Measurements from ENCODE around the gene STARD5. TPM values are rescaled to one million over a fixed set of nuclear protein-coding genes. Genes with fewer than 3 reads are reported as not detected.

STARD5 gene
- total RNA-seq, 4 donors from 2014 or later: 11.2 to 54.5 (median 41.3) TPM

DNA sequence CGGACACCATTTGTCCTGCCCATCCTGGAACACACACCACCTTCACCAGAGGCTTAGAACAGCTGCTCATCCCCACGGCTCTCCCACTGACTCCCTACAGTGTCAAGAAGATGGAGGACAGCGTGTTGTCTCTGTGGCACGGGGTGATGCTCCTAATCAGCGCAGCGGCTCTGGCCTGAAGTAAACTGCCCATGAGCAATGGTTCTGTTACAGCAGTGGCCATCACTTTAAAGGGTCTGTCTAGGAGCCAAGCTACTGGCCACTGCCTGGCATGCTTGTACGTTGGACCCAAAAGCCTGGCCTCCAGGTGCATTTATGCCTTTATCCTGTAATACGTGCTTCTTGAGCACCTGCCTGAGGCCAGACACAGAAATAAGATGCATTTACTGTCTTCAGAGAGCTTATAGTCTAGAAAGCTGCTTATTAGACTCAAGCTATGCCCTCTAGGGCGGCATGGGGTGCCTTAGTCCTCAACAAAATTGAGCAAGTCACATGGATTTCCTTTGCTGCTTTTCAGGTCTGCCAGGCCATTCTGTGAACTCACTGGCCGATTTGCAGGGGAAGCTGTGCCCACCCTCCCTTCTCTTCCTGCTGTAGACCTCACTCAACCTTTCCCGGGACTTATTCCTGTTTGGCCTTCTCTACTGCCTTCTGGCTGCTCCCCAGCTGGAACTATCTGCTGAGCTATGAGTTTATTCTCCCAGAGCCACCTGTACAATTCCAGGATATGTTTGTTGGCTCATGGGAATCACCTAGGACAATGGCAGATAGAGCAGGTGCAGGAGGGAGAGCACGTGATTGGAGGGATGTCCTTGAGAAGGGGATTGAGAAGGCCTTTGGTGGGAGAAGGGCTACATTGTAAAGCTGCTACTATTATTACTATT, 51.9 kb downstream of the STARD5 start:
- TF ChIP-seq, protein P1, sequence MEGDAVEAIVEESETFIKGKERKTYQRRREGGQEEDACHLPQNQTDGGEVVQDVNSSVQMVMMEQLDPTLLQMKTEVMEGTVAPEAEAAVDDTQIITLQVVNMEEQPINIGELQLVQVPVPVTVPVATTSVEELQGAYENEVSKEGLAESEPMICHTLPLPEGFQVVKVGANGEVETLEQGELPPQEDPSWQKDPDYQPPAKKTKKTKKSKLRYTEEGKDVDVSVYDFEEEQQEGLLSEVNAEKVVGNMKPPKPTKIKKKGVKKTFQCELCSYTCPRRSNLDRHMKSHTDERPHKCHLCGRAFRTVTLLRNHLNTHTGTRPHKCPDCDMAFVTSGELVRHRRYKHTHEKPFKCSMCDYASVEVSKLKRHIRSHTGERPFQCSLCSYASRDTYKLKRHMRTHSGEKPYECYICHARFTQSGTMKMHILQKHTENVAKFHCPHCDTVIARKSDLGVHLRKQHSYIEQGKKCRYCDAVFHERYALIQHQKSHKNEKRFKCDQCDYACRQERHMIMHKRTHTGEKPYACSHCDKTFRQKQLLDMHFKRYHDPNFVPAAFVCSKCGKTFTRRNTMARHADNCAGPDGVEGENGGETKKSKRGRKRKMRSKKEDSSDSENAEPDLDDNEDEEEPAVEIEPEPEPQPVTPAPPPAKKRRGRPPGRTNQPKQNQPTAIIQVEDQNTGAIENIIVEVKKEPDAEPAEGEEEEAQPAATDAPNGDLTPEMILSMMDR (IDR thresholded peaks at IDR 0.05): no peak
- TF ChIP-seq POLR2A (IDR thresholded peaks at IDR 0.05) (no peak), EP300 (IDR thresholded peaks at IDR 0.05; ENCODE audit: low read depth) (no peak), POLR2AphosphoS5 (IDR thresholded peaks at IDR 0.05) (no peak)
- Histone ChIP-seq H3K4me3 (no peak overlapping the region), H3K4me1 (peaks cover 4 to 18% (median 9%) of the 10 kb centered on the region in 4 donors), H3K36me3 (no peaks in the 10 kb centered on the region), H3K27ac (no peak overlapping the region), H3K27me3 (no peaks in the 10 kb centered on the region), H3K9me3 (no peaks in the 10 kb centered on the region)
- no peak for DNase-seq
- intact Hi-C loops (cut with DNase I; ENCODE audit: low total_unique reads) (loop anchor here (5.0 kb wide), 1 partner anchor 130 kb away; no protein-coding TSS in a partner anchor), in situ Hi-C loops (cut with MboI; ENCODE audit: low pct_ligation_motif_present in 1 of 4, low pct_unique_long_range_greater_than_20kb in 1 of 4, low sequenced_read_pairs in 3 of 4) (loop anchor here in 3 of 4 donors (25.0 kb wide), 3 partner anchors 160 to 810 kb away; partner anchors contain the start of gene MESD (in 1 of the 3))
- WGBS, 2 donors (ENCODE audit: low coverage in 1 of 2): 67 to 83% methylated on average over 6 to 12 of the region's 12 CpGs

- H3K36me3 ChIP-seq: no peaks in the 10 kb centered on the region
- WGBS, 2 donors (ENCODE audit: low coverage in 1 of 2): 80 to 81% methylated on average over 10 to 11 of the region's 11 CpGs
- H3K9me3 ChIP-seq: no peaks in the 10 kb centered on the region
- peaks cover 7 to 18% (median 12%) of the 10 kb centered on the region in 4 donors for H3K4me1 ChIP-seq
- H3K27me3 ChIP-seq: no peaks in the 10 kb centered on the region
- no peak for DNase-seq
- TF ChIP-seq, protein P1 (IDR thresholded peaks at IDR 0.05): no peak
- TF ChIP-seq POLR2AphosphoS5 (IDR thresholded peaks at IDR 0.05): no peak
- TF ChIP-seq EP300 (IDR thresholded peaks at IDR 0.05; ENCODE audit: low read depth): no peak
- no peak for TF ChIP-seq POLR2A (IDR thresholded peaks at IDR 0.05)
- intact Hi-C loops (cut with DNase I; ENCODE audit: low total_unique reads) (loop anchor here (5.0 kb wide), 1 partner anchor 131 kb away; no protein-coding TSS in a partner anchor), in situ Hi-C loops (cut with MboI; ENCODE audit: low pct_ligation_motif_present in 1 of 4, low pct_unique_long_range_greater_than_20kb in 1 of 4, low sequenced_read_pairs in 3 of 4) (loop anchor here in 3 of 4 donors (25.0 kb wide), 3 partner anchors 159 to 809 kb away; partner anchors contain the start of gene MESD (in 1 of the 3))
- no peak overlapping the region for H3K4me3 ChIP-seq
- no peak overlapping the region for H3K27ac ChIP-seq
These were observed 53.0 kb downstream of the STARD5 start for GRCh38 chr15:81270781-81271491.

- H3K27ac ChIP-seq: no peak overlapping the region
- intact Hi-C loops (cut with DNase I; ENCODE audit: low total_unique reads): loop anchor here (5.0 kb wide), 1 partner anchor 132 kb away; no protein-coding TSS in a partner anchor
- in situ Hi-C loops (cut with MboI; ENCODE audit: low pct_ligation_motif_present in 1 of 4, low pct_unique_long_range_greater_than_20kb in 1 of 4, low sequenced_read_pairs in 3 of 4): loop anchor here in 3 of 4 donors (25.0 kb wide), 3 partner anchors 158 to 808 kb away; partner anchors contain the start of gene MESD (in 1 of the 3)
- no peaks in the 10 kb centered on the region for H3K27me3 ChIP-seq
- no peaks in the 10 kb centered on the region for H3K9me3 ChIP-seq
- TF ChIP-seq, protein P1 (IDR thresholded peaks at IDR 0.05): no peak
- TF ChIP-seq POLR2AphosphoS5 (IDR thresholded peaks at IDR 0.05) (no peak), POLR2A (IDR thresholded peaks at IDR 0.05) (no peak), EP300 (IDR thresholded peaks at IDR 0.05; ENCODE audit: low read depth) (no peak)
- DNase-seq: no peak
- no peak overlapping the region for H3K4me3 ChIP-seq
- WGBS, 2 donors (ENCODE audit: low coverage in 1 of 2): 58 to 89% methylated on average over 1 to 3 of the region's 3 CpGs
- peaks cover 8 to 17% (median 11%) of the 10 kb centered on the region in 4 donors for H3K4me1 ChIP-seq
- H3K36me3 ChIP-seq: no peaks in the 10 kb centered on the region
These were observed 53.8 kb downstream of the STARD5 start for GRCh38 chr15:81270188-81270587.

Data from transverse colon (tissue), 4 donors.